ENCODE data around the gene ACVR1C.

The ACVR1C gene

GRCh38 chr2:157487271-157487610 is 141.4 kb downstream of the ACVR1C start:
- no peak overlapping the region for H3K18ac ChIP-seq (ENCODE audit: low read length)
- H3K4me3 ChIP-seq (ENCODE audit: low read depth, low read length): no peak overlapping the region
- no peaks in the 10 kb centered on the region for H3K79me2 ChIP-seq (ENCODE audit: control insufficient read depth, insufficient read depth, low read length, poor library complexity)
- no peak overlapping the region for H2BK5ac ChIP-seq (ENCODE audit: low read depth, low read length, poor library complexity)
- H3K23ac ChIP-seq (ENCODE audit: low read length): no peak overlapping the region
- H3K4me1 ChIP-seq (ENCODE audit: control insufficient read depth in 1 of 2, insufficient read depth in 2 of 2, low read length in 2 of 2): no peaks in the 10 kb centered on the region
- no peak overlapping the region for H2BK12ac ChIP-seq (ENCODE audit: low read length)
- no peak overlapping the region for H2AFZ ChIP-seq (ENCODE audit: insufficient read depth, low read length, poor library complexity)
- no peak overlapping the region for H2BK120ac ChIP-seq (ENCODE audit: insufficient read depth, low read length, poor library complexity)
- H3K4me2 ChIP-seq (ENCODE audit: low read length): no peak overlapping the region
- H3K79me1 ChIP-seq (ENCODE audit: low read length): no peaks in the 10 kb centered on the region
- H3K36me3 ChIP-seq (ENCODE audit: control insufficient read depth in 1 of 2, insufficient read depth in 2 of 2, low read length in 2 of 2): no peaks in the 10 kb centered on the region
- no peak for DNase-seq
- WGBS (ENCODE audit: extremely low coverage, insufficient coverage, insufficient read length): no CpG with 5 or more reads among the region's 1 CpG
- H4K8ac ChIP-seq (ENCODE audit: low read depth, low read length): no peak overlapping the region
- no peak overlapping the region for H3K9ac ChIP-seq (ENCODE audit: low read length)
- H4K91ac ChIP-seq (ENCODE audit: low read depth, low read length): no peak overlapping the region
- H4K12ac ChIP-seq (ENCODE audit: low read depth, low read length): no peak overlapping the region
- H3K27me3 ChIP-seq (ENCODE audit: insufficient read depth, low read length): no peaks in the 10 kb centered on the region
- H2AK5ac ChIP-seq (ENCODE audit: low read length): no peak overlapping the region
- no peak overlapping the region for H3K4ac ChIP-seq (ENCODE audit: low read depth, low read length)
- no peak overlapping the region for H3K27ac ChIP-seq (ENCODE audit: low read depth, low read length)
- H3K14ac ChIP-seq (ENCODE audit: low read length): no peak overlapping the region
- no peaks in the 10 kb centered on the region for H3K9me3 ChIP-seq (ENCODE audit: insufficient read depth, low read depth, low read length)

- no peak overlapping the region for H4K8ac ChIP-seq (ENCODE audit: low read depth, low read length)
- no peaks in the 10 kb centered on the region for H3K79me2 ChIP-seq (ENCODE audit: control insufficient read depth, insufficient read depth, low read length, poor library complexity)
- no peak overlapping the region for H2AFZ ChIP-seq (ENCODE audit: insufficient read depth, low read length, poor library complexity)
- no peak overlapping the region for H3K4me3 ChIP-seq (ENCODE audit: low read depth, low read length)
- no peak overlapping the region for H2BK120ac ChIP-seq (ENCODE audit: insufficient read depth, low read length, poor library complexity)
- no peak for DNase-seq
- no CpG with 5 or more reads among the region's 4 CpGs for WGBS (ENCODE audit: extremely low coverage, insufficient coverage, insufficient read length)
- H2BK12ac ChIP-seq (ENCODE audit: low read length): no peak overlapping the region
- H3K4ac ChIP-seq (ENCODE audit: low read depth, low read length): no peak overlapping the region
- H3K9ac ChIP-seq (ENCODE audit: low read length): no peak overlapping the region
- no peak overlapping the region for H2AK5ac ChIP-seq (ENCODE audit: low read length)
- no peak overlapping the region for H4K12ac ChIP-seq (ENCODE audit: low read depth, low read length)
- H3K23ac ChIP-seq (ENCODE audit: low read length): no peak overlapping the region
- no peaks in the 10 kb centered on the region for H3K9me3 ChIP-seq (ENCODE audit: insufficient read depth, low read depth, low read length)
- no peak overlapping the region for H4K91ac ChIP-seq (ENCODE audit: low read depth, low read length)
- no peaks in the 10 kb centered on the region for H3K36me3 ChIP-seq (ENCODE audit: control insufficient read depth in 1 of 2, insufficient read depth in 2 of 2, low read length in 2 of 2)
- H3K27me3 ChIP-seq (ENCODE audit: insufficient read depth, low read length): no peaks in the 10 kb centered on the region
- H3K4me2 ChIP-seq (ENCODE audit: low read length): no peak overlapping the region
- no peaks in the 10 kb centered on the region for H3K4me1 ChIP-seq (ENCODE audit: control insufficient read depth in 1 of 2, insufficient read depth in 2 of 2, low read length in 2 of 2)
- H3K79me1 ChIP-seq (ENCODE audit: low read length): no peaks in the 10 kb centered on the region
- no peak overlapping the region for H3K27ac ChIP-seq (ENCODE audit: low read depth, low read length)
- H3K18ac ChIP-seq (ENCODE audit: low read length): no peak overlapping the region
- H3K14ac ChIP-seq (ENCODE audit: low read length): no peak overlapping the region
- no peak overlapping the region for H2BK5ac ChIP-seq (ENCODE audit: low read depth, low read length, poor library complexity)
Observed at GRCh38 chr2:157486596-157487270, 141.9 kb downstream of the ACVR1C start.

- H4K91ac ChIP-seq (ENCODE audit: low read depth, low read length): no peak overlapping the region
- no peak overlapping the region for H2BK120ac ChIP-seq (ENCODE audit: insufficient read depth, low read length, poor library complexity)
- no peak overlapping the region for H3K27ac ChIP-seq (ENCODE audit: low read depth, low read length)
- H3K18ac ChIP-seq (ENCODE audit: low read length): no peak overlapping the region
- H3K36me3 ChIP-seq (ENCODE audit: control insufficient read depth in 1 of 2, insufficient read depth in 2 of 2, low read length in 2 of 2): no peaks in the 10 kb centered on the region
- no peaks in the 10 kb centered on the region for H3K9me3 ChIP-seq (ENCODE audit: insufficient read depth, low read depth, low read length)
- no peak overlapping the region for H3K4ac ChIP-seq (ENCODE audit: low read depth, low read length)
- H2AFZ ChIP-seq (ENCODE audit: insufficient read depth, low read length, poor library complexity): no peak overlapping the region
- no peak overlapping the region for H2AK5ac ChIP-seq (ENCODE audit: low read length)
- H3K4me1 ChIP-seq (ENCODE audit: control insufficient read depth in 1 of 2, insufficient read depth in 2 of 2, low read length in 2 of 2): no peaks in the 10 kb centered on the region
- H4K12ac ChIP-seq (ENCODE audit: low read depth, low read length): no peak overlapping the region
- no peak for DNase-seq
- H3K4me2 ChIP-seq (ENCODE audit: low read length): no peak overlapping the region
- no peak overlapping the region for H3K4me3 ChIP-seq (ENCODE audit: low read depth, low read length)
- no peaks in the 10 kb centered on the region for H3K27me3 ChIP-seq (ENCODE audit: insufficient read depth, low read length)
- H3K23ac ChIP-seq (ENCODE audit: low read length): no peak overlapping the region
- no CpG with 5 or more reads among the region's 3 CpGs for WGBS (ENCODE audit: extremely low coverage, insufficient coverage, insufficient read length)
- H4K8ac ChIP-seq (ENCODE audit: low read depth, low read length): no peak overlapping the region
- no peak overlapping the region for H2BK12ac ChIP-seq (ENCODE audit: low read length)
- no peaks in the 10 kb centered on the region for H3K79me1 ChIP-seq (ENCODE audit: low read length)
- no peak overlapping the region for H3K9ac ChIP-seq (ENCODE audit: low read length)
- no peak overlapping the region for H2BK5ac ChIP-seq (ENCODE audit: low read depth, low read length, poor library complexity)
- no peaks in the 10 kb centered on the region for H3K79me2 ChIP-seq (ENCODE audit: control insufficient read depth, insufficient read depth, low read length, poor library complexity)
- no peak overlapping the region for H3K14ac ChIP-seq (ENCODE audit: low read length)
Observed at GRCh38 chr2:157480182-157480961, 148.3 kb downstream of the ACVR1C start.

GRCh38 chr2:157479081-157480027 is 149.3 kb downstream of the ACVR1C start:
- no peaks in the 10 kb centered on the region for H3K79me1 ChIP-seq (ENCODE audit: low read length)
- no peak overlapping the region for H4K12ac ChIP-seq (ENCODE audit: low read depth, low read length)
- no peak overlapping the region for H2BK120ac ChIP-seq (ENCODE audit: insufficient read depth, low read length, poor library complexity)
- H3K4ac ChIP-seq (ENCODE audit: low read depth, low read length): no peak overlapping the region
- H3K27me3 ChIP-seq (ENCODE audit: insufficient read depth, low read length): no peaks in the 10 kb centered on the region
- H3K27ac ChIP-seq (ENCODE audit: low read depth, low read length): no peak overlapping the region
- no peak overlapping the region for H4K8ac ChIP-seq (ENCODE audit: low read depth, low read length)
- no peak overlapping the region for H3K23ac ChIP-seq (ENCODE audit: low read length)
- H3K79me2 ChIP-seq (ENCODE audit: control insufficient read depth, insufficient read depth, low read length, poor library complexity): no peaks in the 10 kb centered on the region
- no peak overlapping the region for H3K9ac ChIP-seq (ENCODE audit: low read length)
- H2BK5ac ChIP-seq (ENCODE audit: low read depth, low read length, poor library complexity): no peak overlapping the region
- no peak overlapping the region for H2AFZ ChIP-seq (ENCODE audit: insufficient read depth, low read length, poor library complexity)
- no peak overlapping the region for H2AK5ac ChIP-seq (ENCODE audit: low read length)
- H2BK12ac ChIP-seq (ENCODE audit: low read length): no peak overlapping the region
- H3K4me3 ChIP-seq (ENCODE audit: low read depth, low read length): no peak overlapping the region
- no peak overlapping the region for H4K91ac ChIP-seq (ENCODE audit: low read depth, low read length)
- 100% methylated on average over 1 of the region's 7 CpGs for WGBS (ENCODE audit: extremely low coverage, insufficient coverage, insufficient read length)
- H3K18ac ChIP-seq (ENCODE audit: low read length): no peak overlapping the region
- no peaks in the 10 kb centered on the region for H3K9me3 ChIP-seq (ENCODE audit: insufficient read depth, low read depth, low read length)
- H3K14ac ChIP-seq (ENCODE audit: low read length): no peak overlapping the region
- H3K36me3 ChIP-seq (ENCODE audit: control insufficient read depth in 1 of 2, insufficient read depth in 2 of 2, low read length in 2 of 2): no peaks in the 10 kb centered on the region
- H3K4me2 ChIP-seq (ENCODE audit: low read length): no peak overlapping the region
- no peak for DNase-seq
- no peaks in the 10 kb centered on the region for H3K4me1 ChIP-seq (ENCODE audit: control insufficient read depth in 1 of 2, insufficient read depth in 2 of 2, low read length in 2 of 2)

Data from trophoblast cell (in vitro differentiated cells and primary cell).